SK-N-SH (cell line): ENCODE measurements around the gene PLCH1.

Experiments used
- SIN3A ChIP-seq: IDR thresholded peaks from 2 replicates; pipeline ENCODE4 v1.6.1; 2012; ENCODE audit warnings: low read depth, mild to moderate bottlenecking, low read length, moderate library complexity, borderline replicate concordance
- TAF1 ChIP-seq: IDR thresholded peaks from 2 replicates; pipeline ENCODE4 v1.6.1; 2012; ENCODE audit warnings: low read depth, mild to moderate bottlenecking, low read length, moderate library complexity, borderline replicate concordance
- TF ChIP-seq, protein P1 (sequence below): fragments of 200-600 bp; sonication (generic); IDR thresholded peaks from 2 replicates; pipeline ENCODE4 v1.6.1; 2017; ENCODE audit warnings: antibody characterized with exemption, mild to moderate bottlenecking, moderate library complexity

DNA sequence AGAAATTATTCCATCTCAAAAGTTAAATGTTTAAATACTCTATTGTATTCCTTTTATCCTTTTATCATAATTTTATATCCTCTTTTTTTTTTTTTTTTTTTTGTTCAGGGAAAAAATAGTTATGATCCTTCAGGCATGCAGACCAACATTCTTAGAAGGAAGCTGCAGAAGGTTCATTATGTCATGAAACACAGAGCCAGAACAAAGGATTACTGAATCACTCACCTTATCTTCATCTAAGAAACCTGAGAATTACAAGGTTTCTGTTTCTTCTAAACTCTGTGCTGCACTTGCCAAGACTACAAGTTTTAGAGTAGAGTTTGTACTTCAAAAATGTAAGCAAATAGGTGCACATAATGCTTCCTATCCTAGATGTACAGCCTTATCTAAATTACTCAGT, 3.3 kb downstream of the PLCH1 start:
- TF ChIP-seq SIN3A (no peak), TAF1 (no peak)
- TF ChIP-seq, protein P1, sequence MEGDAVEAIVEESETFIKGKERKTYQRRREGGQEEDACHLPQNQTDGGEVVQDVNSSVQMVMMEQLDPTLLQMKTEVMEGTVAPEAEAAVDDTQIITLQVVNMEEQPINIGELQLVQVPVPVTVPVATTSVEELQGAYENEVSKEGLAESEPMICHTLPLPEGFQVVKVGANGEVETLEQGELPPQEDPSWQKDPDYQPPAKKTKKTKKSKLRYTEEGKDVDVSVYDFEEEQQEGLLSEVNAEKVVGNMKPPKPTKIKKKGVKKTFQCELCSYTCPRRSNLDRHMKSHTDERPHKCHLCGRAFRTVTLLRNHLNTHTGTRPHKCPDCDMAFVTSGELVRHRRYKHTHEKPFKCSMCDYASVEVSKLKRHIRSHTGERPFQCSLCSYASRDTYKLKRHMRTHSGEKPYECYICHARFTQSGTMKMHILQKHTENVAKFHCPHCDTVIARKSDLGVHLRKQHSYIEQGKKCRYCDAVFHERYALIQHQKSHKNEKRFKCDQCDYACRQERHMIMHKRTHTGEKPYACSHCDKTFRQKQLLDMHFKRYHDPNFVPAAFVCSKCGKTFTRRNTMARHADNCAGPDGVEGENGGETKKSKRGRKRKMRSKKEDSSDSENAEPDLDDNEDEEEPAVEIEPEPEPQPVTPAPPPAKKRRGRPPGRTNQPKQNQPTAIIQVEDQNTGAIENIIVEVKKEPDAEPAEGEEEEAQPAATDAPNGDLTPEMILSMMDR = no peak
